NCI-H1105 (cell line): ENCODE data around the gene PIGN.

Source experiments
- DNase-seq: peaks from one replicate; lab custom pipeline; 2025; lab: John Stamatoyannopoulos, UW

The PIGN gene

GRCh38 chr18:62106271-62106670, 80.6 kb downstream of the PIGN start:
- DNase-seq, result no peak

- DNase-seq, result no peak
Measured at GRCh38 chr18:62105376-62105775, 81.5 kb downstream of the PIGN start.

GRCh38 chr18:62102221-62102620, 84.6 kb downstream of the PIGN start:
- DNase-seq, result no peak

- no peak for DNase-seq
Measured at GRCh38 chr18:62101321-62101721, 85.5 kb downstream of the PIGN start.

- no peak for DNase-seq
Measured at GRCh38 chr18:62098960-62099359, 87.9 kb downstream of the PIGN start.

- no peak for DNase-seq
Measured at GRCh38 chr18:62097698-62098097, 89.2 kb downstream of the PIGN start.

GRCh38 chr18:62091487-62092120, 95.3 kb downstream of the PIGN start:
- no peak for DNase-seq

GRCh38 chr18:62089174-62089573, 97.7 kb downstream of the PIGN start:
- no peak for DNase-seq

GRCh38 chr18:62088156-62088555, 98.7 kb downstream of the PIGN start:
- no peak for DNase-seq

- no peak for DNase-seq
Measured at GRCh38 chr18:62085756-62086155, 101.1 kb downstream of the PIGN start.

GRCh38 chr18:62081761-62082294, 105.0 kb downstream of the PIGN start:
- no peak for DNase-seq

GRCh38 chr18:62081248-62081647, 105.6 kb downstream of the PIGN start:
- no peak for DNase-seq

GRCh38 chr18:62080172-62080900, 106.5 kb downstream of the PIGN start:
- DNase-seq, result no peak

GRCh38 chr18:62073461-62074281, 113.2 kb downstream of the PIGN start:
- no peak for DNase-seq

- no peak for DNase-seq
Measured at GRCh38 chr18:62072370-62072769, 114.5 kb downstream of the PIGN start.

- no peak for DNase-seq
Measured at GRCh38 chr18:62071071-62071470, 115.8 kb downstream of the PIGN start.

- no peak for DNase-seq
Measured at GRCh38 chr18:62070302-62070701, 116.6 kb downstream of the PIGN start.

GRCh38 chr18:62069556-62069955, 117.3 kb downstream of the PIGN start:
- no peak for DNase-seq

- DNase-seq, result no peak
Measured at GRCh38 chr18:62066102-62066818, 120.6 kb downstream of the PIGN start.

GRCh38 chr18:62064361-62064760, 122.5 kb downstream of the PIGN start:
- DNase-seq, result no peak

- DNase-seq, result no peak
Measured at GRCh38 chr18:62061821-62062478, 124.9 kb downstream of the PIGN start.
